Heart left ventricle (tissue), 16 donors: ENCODE data around the gene PCDHB7. TPM values are rescaled to one million over a fixed set of nuclear protein-coding genes. Genes with fewer than 3 reads are reported as not detected.
"Not testable (repeated sequence)": the region's sequence is repeated elsewhere in the genome, so short reads cannot be mapped to it uniquely, and the experiment has no call there.

ENCODE experiments used
- ATAC-seq, 4 donors: fragments of 200-7000 bp; cut with Tn5 transposase; one replicate each; pipeline ENCODE4 v1.9.1; 2020 to 2022; ENCODE audit warnings: moderate library complexity in 4 of 4, mild to moderate bottlenecking in 3 of 4, moderate number of reproducible peaks in 1 of 4
- DNase-seq, 5 donors: peaks; one replicate each; pipeline ENCODE4 v3.0.0-alpha.2; 2020
- H3K27ac ChIP-seq, 12 donors: fragments of 200-600 bp; sonication (generic) in 4 of 12; one replicate each; pipeline versions ENCODE4 v1.5.0 to v1.8.0; 2016 to 2022; ENCODE audit warnings: mild to moderate bottlenecking in 2 of 12
- H3K27me3 ChIP-seq, 9 donors: fragments of 200-600 bp; sonication (generic) in 2 of 9; one replicate each; pipeline versions ENCODE4 v1.5.1 to v1.8.0; 2016 to 2022; ENCODE audit warnings: mild to moderate bottlenecking in 3 of 9
- H3K36me3 ChIP-seq, 9 donors: fragments of 200-600 bp; sonication (generic) in 2 of 9; one replicate each; pipeline versions ENCODE4 v1.5.0 to v1.8.0; 2018 to 2022; ENCODE audit warnings: mild to moderate bottlenecking in 2 of 9
- H3K4me1 ChIP-seq, 12 donors: fragments of 200-600 bp; sonication (generic) in 4 of 12; one replicate each; pipeline versions ENCODE4 v1.5.0 to v1.8.0; 2016 to 2022; ENCODE audit warnings: mild to moderate bottlenecking in 3 of 12
- H3K4me3 ChIP-seq, 12 donors: fragments of 200-600 bp; sonication (generic) in 4 of 12; one replicate each; pipeline versions ENCODE4 v1.5.0 to v1.8.0; 2017 to 2022; ENCODE audit warnings: mild to moderate bottlenecking in 9 of 12, moderate library complexity in 4 of 12
- H3K9me3 ChIP-seq, 12 donors: fragments of 200-600 bp; sonication (generic) in 4 of 12; one replicate each; pipeline versions ENCODE4 v1.5.0 to v1.8.0; 2016 to 2022; ENCODE audit warnings: mild to moderate bottlenecking in 1 of 12
- POLR2A ChIP-seq, 2 donors: fragments of 450-650 bp; IDR thresholded peaks; one replicate each; pipeline ENCODE4 v1.6.1; 2017; ENCODE audit warnings: antibody characterized with exemption in 2 of 2, mild to moderate bottlenecking in 2 of 2, moderate library complexity in 2 of 2
- WGBS, 4 donors: extraction: QIAGEN DNeasy Blood & Tissue Kit in 2 of 4; methylation state at CpG; one replicate each; pipeline versions ENCODE4 v1.1.5 to v1.1.7; 2013 to 2018; 5-methylcytosine and 5-hydroxymethylcytosine counted together
- intact Hi-C, 10 donors: fragments of 100-400 bp; cut with DNase I; formaldehyde crosslinking; loops; one replicate each; pipeline versions ENCODE4 v1.11.1 to v1.14.2; 2022
- polyA plus RNA-seq, 2 donors: library from polyadenylated mRNA; stranded (reverse); fragments of 200-250 nt; gene quantifications; one replicate each; pipeline ENCODE4 v1.2.3, GENCODE V29; 2013
- total RNA-seq, 9 donors: library from RNA; depleted of rRNA in 2 of 9; stranded (reverse); fragments of >200 nt in 2 of 9; fragmentation: NEBNext Ultra II Directional in 3 of 9; extraction: Animal tissue kit (Norgen Biotek cat#: 25700) in 3 of 9; gene quantifications; one replicate each; pipeline versions ENCODE4 v1.1.0 to v1.2.4, GENCODE V29; 2016 to 2023
- TF ChIP-seq, protein P1 (sequence below), 12 donors: fragments of 200-600 bp; sonication (generic) in 4 of 12; IDR thresholded peaks; one replicate each; pipeline versions ENCODE4 v1.5.0 to v1.8.0; 2018 to 2022; ENCODE audit warnings: antibody characterized with exemption in 12 of 12, mild to moderate bottlenecking in 5 of 12
- donor health status: ischemic (EF 13 %, LVEDD 7.1; RV severe dilation, severe dysfunction).
- donor health status: healthy with polysubstance abuse.
- donor health status: DM: no; HTN: yes; CAD: no.
- donor health status: DM: no; HTN: no; CAD: no.
- donor health status: ischemic (EF 25% LVEDD 6.9; RV normal size, moderate dysfunction).
- donor health status: ischemic (EF 25% LVEDD 5.7; RV mildly dilated, moderate dysfunction).
- donor health status: healthy.
- donor health status: DM: yes; HTN: yes; CAD: no.
- donor health status: ischemic (EF 35%, LVEDD 5.7; RV mildly dilated, moderate dysfunction).
- donor health status: nonischemic (EF 11% LVEDD 7.7; RV severe dilation, severe dysfunction).
- donor health status: DM: yes; HTN: yes; CAD: no.
- donor health status: PGD.
- donor health status: ischemic (EF 29% LVEDD 5.4; RV normal size, mild dysfunction).
- donor health status: nonischemic (EF 23%, LVEDD 6.1; RV moderate dilation, normal function).

Gene PCDHB7
- total and polyA plus RNA-seq, 11 donors, result 0.19 to 1.3 (median 0.76) TPM

- no peak for DNase-seq
- Histone ChIP-seq H3K4me1 (no peaks in the 10 kb centered on the region), H3K36me3 (peaks cover 0 to 4% (median 0%) of the 10 kb centered on the region in 9 donors), H3K27ac (no peak within 1 kb of the TSS), H3K9me3 (peaks cover 0 to 99% (median 71%) of the 10 kb centered on the region in 12 donors), H3K4me3 (peak within 1 kb of the TSS in 10 of 12 donors; percentile 15 to 43 (median 30)), H3K27me3 (no peaks in the 10 kb centered on the region)
- peak in 2 of 4 donors; percentile 43 to 57 for ATAC-seq
- TF ChIP-seq POLR2A (IDR thresholded peaks at IDR 0.05), result no peak
- TF ChIP-seq, protein P1, sequence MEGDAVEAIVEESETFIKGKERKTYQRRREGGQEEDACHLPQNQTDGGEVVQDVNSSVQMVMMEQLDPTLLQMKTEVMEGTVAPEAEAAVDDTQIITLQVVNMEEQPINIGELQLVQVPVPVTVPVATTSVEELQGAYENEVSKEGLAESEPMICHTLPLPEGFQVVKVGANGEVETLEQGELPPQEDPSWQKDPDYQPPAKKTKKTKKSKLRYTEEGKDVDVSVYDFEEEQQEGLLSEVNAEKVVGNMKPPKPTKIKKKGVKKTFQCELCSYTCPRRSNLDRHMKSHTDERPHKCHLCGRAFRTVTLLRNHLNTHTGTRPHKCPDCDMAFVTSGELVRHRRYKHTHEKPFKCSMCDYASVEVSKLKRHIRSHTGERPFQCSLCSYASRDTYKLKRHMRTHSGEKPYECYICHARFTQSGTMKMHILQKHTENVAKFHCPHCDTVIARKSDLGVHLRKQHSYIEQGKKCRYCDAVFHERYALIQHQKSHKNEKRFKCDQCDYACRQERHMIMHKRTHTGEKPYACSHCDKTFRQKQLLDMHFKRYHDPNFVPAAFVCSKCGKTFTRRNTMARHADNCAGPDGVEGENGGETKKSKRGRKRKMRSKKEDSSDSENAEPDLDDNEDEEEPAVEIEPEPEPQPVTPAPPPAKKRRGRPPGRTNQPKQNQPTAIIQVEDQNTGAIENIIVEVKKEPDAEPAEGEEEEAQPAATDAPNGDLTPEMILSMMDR (IDR thresholded peaks at IDR 0.05), result peak in 6 of 12 donors; percentile 17 to 41 (median 30)
- intact Hi-C loops, result loop anchor here in 3 of 10 donors (5.0 to 10.0 kb wide), 2 partner anchors 112 to 339 kb away; partner anchors contain the start of genes PCDHGA1 (in 1 of the 3) and PCDHGA2 (in 1 of the 3)
- 24 to 36% (median 31%) methylated on average over 15 of the region's 15 CpGs for WGBS, 4 donors
These were observed 50.8 kb downstream of the PCDHB7 start, which contains the start of gene PCDHB14 for GRCh38 chr5:141223112-141223783. TSS of gene PCDHB14 (plus strand) at chr5:141223343. CDS start at chr5:141223506, 163 bp downstream.

- ATAC-seq, H3K27me3 ChIP-seq, H3K4me1 ChIP-seq, H3K27ac ChIP-seq, H3K4me3 ChIP-seq, H3K36me3 ChIP-seq, DNase-seq: not testable (repeated sequence)
- peaks cover 0 to 96% (median 61%) of the 10 kb centered on the region in 12 donors for H3K9me3 ChIP-seq
- intact Hi-C loops, result loop anchor here in 3 of 10 donors (5.0 to 10.0 kb wide), 2 partner anchors 110 to 337 kb away; partner anchors contain the start of genes PCDHGA1 (in 1 of the 3) and PCDHGA2 (in 1 of the 3)
- WGBS, 4 donors, result 18 to 20% (median 19%) methylated on average over 5 to 35 of the region's 40 CpGs
These were observed 52.4 kb downstream of the PCDHB7 start for GRCh38 chr5:141224844-141225243.

DNA sequence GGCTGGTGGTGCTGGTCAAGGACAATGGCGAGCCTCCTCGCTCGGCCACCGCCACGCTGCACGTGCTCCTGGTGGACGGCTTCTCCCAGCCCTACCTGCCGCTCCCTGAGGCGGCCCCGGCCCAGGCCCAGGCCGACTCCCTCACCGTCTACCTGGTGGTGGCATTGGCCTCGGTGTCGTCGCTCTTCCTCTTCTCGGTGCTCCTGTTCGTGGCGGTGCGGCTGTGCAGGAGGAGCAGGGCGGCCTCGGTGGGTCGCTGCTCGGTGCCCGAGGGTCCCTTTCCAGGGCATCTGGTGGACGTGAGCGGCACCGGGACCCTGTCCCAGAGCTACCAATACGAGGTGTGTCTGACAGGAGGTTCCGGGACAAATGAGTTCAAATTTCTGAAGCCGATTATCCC, 53.0 kb downstream of the PCDHB7 start:
- not testable (repeated sequence) for H3K27me3 ChIP-seq, DNase-seq, ATAC-seq, H3K4me3 ChIP-seq, H3K4me1 ChIP-seq, H3K36me3 ChIP-seq, H3K27ac ChIP-seq
- intact Hi-C loops, result loop anchor here in 1 of 10 donors (10.0 kb wide), 1 partner anchor 109 kb away; the partner anchor contains the start of genes PCDHGA1 and PCDHGA2
- 26 to 39% (median 30%) methylated on average over 15 to 30 of the region's 30 CpGs for WGBS, 4 donors
- peaks cover 0 to 97% (median 61%) of the 10 kb centered on the region in 12 donors for H3K9me3 ChIP-seq

Other genes with a start within 250 kb of the PCDHB7 start
Only the 30 nearest of the 37 such genes appear.
- 1 to 10 TPM in 2 of 9 donors, under 1 TPM in 7; 0.07 to 2.2 (median 0.47) TPM for gene PCDHAC2, start 206.2 kb upstream of the PCDHB7 start, total RNA-seq
- under 1 TPM in 1 of 2 donors, not detected in 1; 0.07 TPM for gene PCDHAC2, start 206.2 kb upstream of the PCDHB7 start, polyA plus RNA-seq
- under 1 TPM in 2 of 9 donors, not detected in 7; 0.04 to 0.05 TPM for gene PCDHB1, start 121.3 kb upstream of the PCDHB7 start, total RNA-seq
- gene PCDHB1, start 121.3 kb upstream of the PCDHB7 start, polyA plus RNA-seq, result not detected
- 1 to 10 TPM in 8 of 9 donors, under 1 TPM in 1; 0.70 to 4.3 (median 2.3) TPM for gene PCDHB2, start 78.0 kb upstream of the PCDHB7 start, total RNA-seq
- under 1 TPM; 0.50 to 0.69 TPM for gene PCDHB2, start 78.0 kb upstream of the PCDHB7 start, polyA plus RNA-seq
- gene PCDHB3, start 72.2 kb upstream of the PCDHB7 start, total RNA-seq, result 1 to 10 TPM in 6 of 9 donors, under 1 TPM in 3; 0.77 to 2.9 (median 1.1) TPM
- gene PCDHB3, start 72.2 kb upstream of the PCDHB7 start, polyA plus RNA-seq, result under 1 TPM; 0.27 to 0.33 TPM
- 1 to 10 TPM in 8 of 9 donors, under 1 TPM in 1; 0.91 to 2.8 (median 1.6) TPM for gene PCDHB4, start 50.8 kb upstream of the PCDHB7 start, total RNA-seq
- under 1 TPM; 0.30 to 0.55 TPM for gene PCDHB4, start 50.8 kb upstream of the PCDHB7 start, polyA plus RNA-seq
- gene PCDHB5, start 37.4 kb upstream of the PCDHB7 start, total RNA-seq, result 1 to 10 TPM; 1.4 to 6.4 (median 3.9) TPM
- gene PCDHB5, start 37.4 kb upstream of the PCDHB7 start, polyA plus RNA-seq, result 1 to 10 TPM in 1 of 2 donors, under 1 TPM in 1; 0.69 to 1.6 TPM
- gene PCDHB6, start 22.6 kb upstream of the PCDHB7 start, total RNA-seq, result 1 to 10 TPM in 1 of 9 donors, under 1 TPM in 8; 0.16 to 1.1 (median 0.44) TPM
- under 1 TPM; 0.18 to 0.27 TPM for gene PCDHB6, start 22.6 kb upstream of the PCDHB7 start, polyA plus RNA-seq
- 1 to 10 TPM in 8 of 9 donors, under 1 TPM in 1; 0.63 to 3.8 (median 1.5) TPM for gene PCDHB8, start 5.1 kb downstream of the PCDHB7 start, total RNA-seq
- under 1 TPM; 0.23 to 0.51 TPM for gene PCDHB8, start 5.1 kb downstream of the PCDHB7 start, polyA plus RNA-seq
- gene PCDHB16, start 9.7 kb downstream of the PCDHB7 start, total RNA-seq, result 1 to 10 TPM; 1.1 to 3.9 (median 2.2) TPM
- gene PCDHB16, start 9.7 kb downstream of the PCDHB7 start, polyA plus RNA-seq, result under 1 TPM; 0.76 to 0.80 TPM
- 1 to 10 TPM in 4 of 9 donors, under 1 TPM in 5; 0.62 to 1.6 (median 0.99) TPM for gene PCDHB9, start 14.5 kb downstream of the PCDHB7 start, total RNA-seq
- under 1 TPM; 0.30 to 0.35 TPM for gene PCDHB9, start 14.5 kb downstream of the PCDHB7 start, polyA plus RNA-seq
- 1 to 10 TPM in 4 of 9 donors, under 1 TPM in 5; 0.35 to 1.4 (median 0.91) TPM for gene PCDHB10, start 19.7 kb downstream of the PCDHB7 start, total RNA-seq
- under 1 TPM; 0.28 to 0.34 TPM for gene PCDHB10, start 19.7 kb downstream of the PCDHB7 start, polyA plus RNA-seq
- gene PCDHB11, start 27.0 kb downstream of the PCDHB7 start, total RNA-seq, result 1 to 10 TPM in 7 of 9 donors, under 1 TPM in 2; 0.61 to 2.8 (median 1.4) TPM
- under 1 TPM; 0.23 to 0.28 TPM for gene PCDHB11, start 27.0 kb downstream of the PCDHB7 start, polyA plus RNA-seq
- gene PCDHB12, start 36.1 kb downstream of the PCDHB7 start, total RNA-seq, result 1 to 10 TPM in 5 of 9 donors, under 1 TPM in 4; 0.37 to 2.4 (median 1.2) TPM
- gene PCDHB12, start 36.1 kb downstream of the PCDHB7 start, polyA plus RNA-seq, result under 1 TPM; 0.27 to 0.58 TPM
- 1 to 10 TPM; 2.5 to 5.9 (median 3.6) TPM for gene PCDHB13, start 41.3 kb downstream of the PCDHB7 start, total RNA-seq
- gene PCDHB13, start 41.3 kb downstream of the PCDHB7 start, polyA plus RNA-seq, result 1 to 10 TPM in 1 of 2 donors, under 1 TPM in 1; 0.99 to 1.5 TPM
- 1 to 10 TPM; 2.6 to 6.1 (median 4.3) TPM for gene PCDHB14, start 50.7 kb downstream of the PCDHB7 start, total RNA-seq
- 1 to 10 TPM in 1 of 2 donors, under 1 TPM in 1; 0.91 to 1.7 TPM for gene PCDHB14, start 50.7 kb downstream of the PCDHB7 start, polyA plus RNA-seq
- gene PCDHB15, start 72.8 kb downstream of the PCDHB7 start, total RNA-seq, result 1 to 10 TPM; 3.7 to 7.5 (median 4.5) TPM
- 1 to 10 TPM; 1.6 to 2.8 TPM for gene PCDHB15, start 72.8 kb downstream of the PCDHB7 start, polyA plus RNA-seq
- gene SLC25A2, start 131.4 kb downstream of the PCDHB7 start, total RNA-seq, result not detected
- gene SLC25A2, start 131.4 kb downstream of the PCDHB7 start, polyA plus RNA-seq, result not detected
- gene TAF7, start 148.1 kb downstream of the PCDHB7 start, total RNA-seq, result 100 to 1,000 TPM in 4 of 9 donors, 10 to 100 TPM in 5; 73.9 to 107 (median 99.9) TPM
- 100 to 1,000 TPM in 1 of 2 donors, 10 to 100 TPM in 1; 47.2 to 159 TPM for gene TAF7, start 148.1 kb downstream of the PCDHB7 start, polyA plus RNA-seq
- 1 to 10 TPM; 2.1 to 4.9 (median 3.5) TPM for gene PCDHGA1, start 157.9 kb downstream of the PCDHB7 start, total RNA-seq
- gene PCDHGA1, start 157.9 kb downstream of the PCDHB7 start, polyA plus RNA-seq, result 1 to 10 TPM; 1.3 to 1.4 TPM
- 10 to 100 TPM in 6 of 9 donors, 1 to 10 TPM in 3; 5.8 to 15.1 (median 10.7) TPM for gene PCDHGA2, start 166.1 kb downstream of the PCDHB7 start, total RNA-seq
- gene PCDHGA2, start 166.1 kb downstream of the PCDHB7 start, polyA plus RNA-seq, result 1 to 10 TPM; 2.7 to 3.6 TPM
- gene PCDHGA3, start 171.2 kb downstream of the PCDHB7 start, total RNA-seq, result 10 to 100 TPM in 8 of 9 donors, 1 to 10 TPM in 1; 7.6 to 27.2 (median 14.7) TPM
- 1 to 10 TPM; 3.5 to 5.9 TPM for gene PCDHGA3, start 171.2 kb downstream of the PCDHB7 start, polyA plus RNA-seq
- gene PCDHGB1, start 177.5 kb downstream of the PCDHB7 start, total RNA-seq, result 10 to 100 TPM in 4 of 9 donors, 1 to 10 TPM in 5; 4.4 to 11.9 (median 8.6) TPM
- 1 to 10 TPM in 1 of 2 donors, under 1 TPM in 1; 0.85 to 5.9 TPM for gene PCDHGB1, start 177.5 kb downstream of the PCDHB7 start, polyA plus RNA-seq
- 10 to 100 TPM in 5 of 9 donors, 1 to 10 TPM in 4; 5.1 to 13.7 (median 11.0) TPM for gene PCDHGA4, start 182.4 kb downstream of the PCDHB7 start, total RNA-seq
- gene PCDHGA4, start 182.4 kb downstream of the PCDHB7 start, polyA plus RNA-seq, result 1 to 10 TPM; 2.5 to 5.1 TPM
- 10 to 100 TPM in 5 of 9 donors, 1 to 10 TPM in 4; 4.4 to 13.8 (median 10.4) TPM for gene PCDHGB2, start 187.3 kb downstream of the PCDHB7 start, total RNA-seq
- 1 to 10 TPM; 2.1 to 3.9 TPM for gene PCDHGB2, start 187.3 kb downstream of the PCDHB7 start, polyA plus RNA-seq
- 1 to 10 TPM; 2.9 to 9.6 (median 7.2) TPM for gene PCDHGA5, start 191.5 kb downstream of the PCDHB7 start, total RNA-seq
- gene PCDHGA5, start 191.5 kb downstream of the PCDHB7 start, polyA plus RNA-seq, result 1 to 10 TPM; 1.5 to 4.4 TPM
- gene PCDHGB3, start 197.6 kb downstream of the PCDHB7 start, total RNA-seq, result 10 to 100 TPM in 4 of 9 donors, 1 to 10 TPM in 5; 4.0 to 14.9 (median 9.8) TPM
- gene PCDHGB3, start 197.6 kb downstream of the PCDHB7 start, polyA plus RNA-seq, result 1 to 10 TPM; 1.7 to 5.4 TPM
- gene PCDHGA6, start 201.2 kb downstream of the PCDHB7 start, total RNA-seq, result 10 to 100 TPM in 1 of 9 donors, 1 to 10 TPM in 8; 3.6 to 10.3 (median 7.7) TPM
- gene PCDHGA6, start 201.2 kb downstream of the PCDHB7 start, polyA plus RNA-seq, result 1 to 10 TPM; 2.2 to 6.7 TPM
- 10 to 100 TPM in 2 of 9 donors, 1 to 10 TPM in 7; 4.4 to 14.1 (median 7.6) TPM for gene PCDHGA7, start 210.1 kb downstream of the PCDHB7 start, total RNA-seq
- 1 to 10 TPM; 1.4 to 5.1 TPM for gene PCDHGA7, start 210.1 kb downstream of the PCDHB7 start, polyA plus RNA-seq
- 10 to 100 TPM in 2 of 9 donors, 1 to 10 TPM in 7; 4.5 to 11.9 (median 7.3) TPM for gene PCDHGB4, start 215.1 kb downstream of the PCDHB7 start, total RNA-seq
- 1 to 10 TPM; 2.0 to 3.8 TPM for gene PCDHGB4, start 215.1 kb downstream of the PCDHB7 start, polyA plus RNA-seq
- gene PCDHGA8, start 220.0 kb downstream of the PCDHB7 start, total RNA-seq, result 10 to 100 TPM in 3 of 9 donors, 1 to 10 TPM in 6; 4.7 to 14.6 (median 8.1) TPM
- 1 to 10 TPM in 1 of 2 donors, under 1 TPM in 1; 0.76 to 3.8 TPM for gene PCDHGA8, start 220.0 kb downstream of the PCDHB7 start, polyA plus RNA-seq